HG02642 (cell line): ENCODE results near the gene PRSS22.

Source experiments
- ATAC-seq: cut with Tn5 transposase; IDR thresholded peaks from one replicate; pipeline ENCODE4 v1.9.1; 2021; ENCODE audit warnings: mild to moderate bottlenecking; ENCODE audit not compliant: unreplicated experiment, poor library complexity

PRSS22 gene

DNA sequence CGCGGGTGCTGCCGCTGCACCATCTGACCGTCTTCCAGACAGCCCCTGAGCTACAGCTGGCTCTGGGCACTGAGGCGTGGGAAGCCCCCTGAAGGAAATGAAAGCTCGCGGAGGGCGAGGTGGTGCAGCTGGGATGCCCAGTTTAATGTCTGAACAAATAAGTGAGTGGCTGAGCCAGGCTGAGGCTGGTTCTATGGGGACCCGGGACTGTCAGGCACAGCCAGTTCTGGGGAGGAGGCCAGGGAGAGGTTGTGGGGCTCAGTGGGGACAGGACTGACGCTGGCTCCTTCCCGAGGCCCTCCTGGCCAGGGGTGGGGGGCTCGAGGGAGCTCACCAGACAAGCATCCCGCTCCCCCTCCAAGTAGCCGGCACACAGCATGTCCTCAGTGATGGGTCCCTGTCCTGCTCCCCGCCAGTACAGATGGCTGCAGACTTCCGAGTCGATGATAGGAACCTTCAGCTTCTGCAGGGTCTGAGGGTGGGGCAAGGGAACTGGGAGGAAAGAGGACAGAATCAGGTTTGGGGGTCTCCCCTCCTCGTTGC is 4.4 kb downstream of the PRSS22 start:
- ATAC-seq = no peak

DNA sequence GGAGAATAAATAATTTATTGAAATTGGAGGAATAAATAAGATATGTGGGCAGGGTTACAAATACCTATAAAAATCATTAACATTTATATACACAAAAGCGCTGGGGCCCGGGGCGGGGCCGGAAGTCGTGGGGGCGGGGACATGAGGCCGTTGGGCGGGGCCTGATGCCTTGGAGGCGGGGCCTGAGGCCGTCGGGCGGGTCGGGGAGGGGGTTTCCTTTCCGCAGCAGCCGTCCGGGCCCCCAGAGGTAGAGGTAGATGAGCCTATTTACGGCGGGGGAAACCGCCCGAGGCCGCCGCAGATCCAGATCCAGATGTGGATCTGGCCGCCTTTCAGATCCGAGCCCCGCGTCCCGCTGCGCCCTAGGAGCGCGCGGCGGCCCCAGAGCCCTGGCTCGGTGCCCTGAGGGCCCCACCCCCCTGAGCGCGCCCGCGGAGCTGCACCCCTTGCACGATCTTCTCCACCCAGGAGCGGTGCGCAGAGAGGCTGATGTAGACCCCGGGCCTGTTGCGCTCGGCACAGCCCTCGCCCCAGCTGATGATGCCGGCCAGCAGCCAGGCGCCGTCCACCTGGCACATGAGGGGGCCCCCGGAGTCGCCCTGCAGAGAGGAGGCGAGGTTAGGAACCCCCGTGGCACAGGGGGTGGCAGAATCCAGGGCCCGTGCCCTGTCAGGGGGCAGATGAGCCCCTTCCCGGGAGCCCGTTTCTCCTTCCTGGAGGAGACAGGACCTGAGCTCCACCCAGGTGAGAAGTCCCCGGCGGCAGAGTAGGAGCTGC is 5.1 kb downstream of the PRSS22 start:
- ATAC-seq = no peak

- no peak for ATAC-seq
Observed at GRCh38 chr16:2852003-2852730, 5.8 kb downstream of the PRSS22 start.

GRCh38 chr16:2848933-2849725 is 8.8 kb downstream of the PRSS22 start:
- ATAC-seq = no peak

- no peak for ATAC-seq
Observed at GRCh38 chr16:2846511-2847310, 11.3 kb downstream of the PRSS22 start.

DNA sequence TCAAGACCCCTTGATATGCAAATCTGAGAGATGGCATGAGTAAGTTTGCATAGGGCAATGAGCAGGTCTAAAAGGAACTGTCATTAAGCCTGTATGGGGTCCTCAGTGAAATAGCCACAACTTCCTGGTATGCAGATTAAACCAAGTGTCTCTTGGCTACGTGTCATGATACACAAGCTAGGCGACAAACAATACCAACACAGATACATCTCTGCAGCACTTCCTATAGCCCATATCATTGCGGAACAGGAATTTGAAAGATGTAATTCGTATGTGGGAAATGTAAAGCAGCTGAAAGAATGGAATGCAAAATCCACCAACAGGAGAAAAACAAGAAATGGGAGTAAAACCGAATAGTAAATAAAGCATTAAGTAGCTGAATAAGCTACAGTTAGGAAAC is 12.9 kb downstream of the PRSS22 start:
- ATAC-seq = no peak

DNA sequence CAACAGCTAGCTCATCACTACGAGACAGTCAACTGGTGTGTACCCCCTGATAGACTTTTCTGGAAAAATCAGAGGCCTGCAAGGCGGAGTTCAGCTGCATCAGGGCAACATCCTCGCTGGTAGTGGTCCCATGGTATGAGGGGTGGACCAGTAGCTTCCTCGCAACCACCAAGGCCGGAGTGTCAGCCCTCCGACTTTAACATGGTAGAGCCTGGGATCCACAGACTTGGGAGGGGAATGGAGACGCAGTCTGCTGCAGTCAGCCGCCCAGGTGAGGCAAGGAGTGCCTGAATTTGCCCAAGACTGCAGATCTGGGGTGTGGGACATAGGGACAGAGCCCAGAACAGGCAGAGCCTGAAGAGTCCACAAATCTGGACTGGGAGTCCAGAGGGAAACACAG is 14.4 kb downstream of the PRSS22 start:
- no peak for ATAC-seq

DNA sequence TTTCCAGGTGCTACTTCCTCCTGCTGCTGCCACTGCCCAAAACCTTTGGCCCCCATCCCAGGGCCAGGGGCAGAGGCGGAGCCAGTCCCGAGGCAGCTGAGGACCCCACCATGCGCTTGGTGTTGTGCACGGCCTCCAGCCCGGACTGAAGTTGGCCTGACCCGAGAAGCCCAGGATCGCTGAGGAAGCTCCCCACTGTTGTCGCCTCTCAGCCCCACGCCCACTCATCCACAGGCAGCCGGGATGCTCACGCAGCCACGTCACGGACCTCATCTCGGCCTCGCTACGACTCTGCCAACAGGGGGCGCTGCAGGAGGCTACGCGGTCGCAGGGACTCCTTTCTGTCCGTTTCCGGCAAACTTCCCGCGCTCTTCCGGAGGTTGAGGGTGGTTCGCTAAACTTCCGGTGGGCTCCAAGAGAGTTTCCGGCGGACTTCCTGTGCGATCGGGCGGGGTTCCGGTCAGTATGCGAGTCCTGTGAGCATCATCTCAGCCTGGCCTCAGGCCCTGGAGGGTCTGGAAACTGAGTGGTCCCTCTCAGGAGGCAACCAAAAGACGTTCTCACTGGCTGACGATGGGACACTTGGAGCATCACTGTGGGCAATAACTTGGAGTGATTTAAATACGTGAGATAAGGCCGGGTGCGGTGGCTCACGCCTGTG is 15.5 kb downstream of the PRSS22 start:
- ATAC-seq = no peak

DNA sequence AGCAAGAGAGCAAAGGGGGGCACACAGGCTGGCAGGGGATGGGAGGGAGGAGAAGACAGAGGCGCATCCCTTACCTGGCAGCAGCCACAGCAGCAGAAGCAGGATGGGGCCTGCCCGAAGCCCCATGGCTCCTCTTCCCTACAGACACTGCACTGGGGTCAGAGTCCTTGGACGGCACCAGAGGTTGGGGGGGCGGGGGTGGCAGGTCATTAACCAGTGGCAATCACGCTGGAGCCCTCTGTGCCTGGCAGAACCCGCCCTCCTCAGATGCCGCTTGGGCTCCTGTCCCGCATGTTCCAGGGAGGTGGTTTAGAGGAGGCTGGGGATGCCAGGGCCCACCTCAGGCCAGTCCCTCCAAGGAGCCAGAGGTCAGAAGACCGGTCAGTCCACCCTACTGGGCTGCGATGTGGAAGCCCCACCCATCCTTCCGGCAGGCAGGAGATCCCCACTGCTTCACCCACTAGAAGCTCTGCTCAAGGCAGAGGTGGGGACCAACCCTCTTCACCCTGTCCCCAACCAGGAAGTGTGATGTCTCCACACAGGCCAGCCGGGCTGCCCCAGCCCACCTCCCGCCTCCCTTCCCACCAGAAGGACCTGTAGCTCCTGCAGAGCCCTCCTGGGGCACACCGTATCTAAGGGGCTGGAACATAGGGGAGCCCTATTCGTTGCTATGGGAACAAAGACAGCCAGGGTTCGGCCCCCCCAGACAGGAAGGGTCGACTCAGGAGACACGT is 16.2 kb downstream of the PRSS22 start:
- ATAC-seq = no peak

GRCh38 chr16:2840914-2841313 is 17.1 kb downstream of the PRSS22 start:
- no peak for ATAC-seq

DNA sequence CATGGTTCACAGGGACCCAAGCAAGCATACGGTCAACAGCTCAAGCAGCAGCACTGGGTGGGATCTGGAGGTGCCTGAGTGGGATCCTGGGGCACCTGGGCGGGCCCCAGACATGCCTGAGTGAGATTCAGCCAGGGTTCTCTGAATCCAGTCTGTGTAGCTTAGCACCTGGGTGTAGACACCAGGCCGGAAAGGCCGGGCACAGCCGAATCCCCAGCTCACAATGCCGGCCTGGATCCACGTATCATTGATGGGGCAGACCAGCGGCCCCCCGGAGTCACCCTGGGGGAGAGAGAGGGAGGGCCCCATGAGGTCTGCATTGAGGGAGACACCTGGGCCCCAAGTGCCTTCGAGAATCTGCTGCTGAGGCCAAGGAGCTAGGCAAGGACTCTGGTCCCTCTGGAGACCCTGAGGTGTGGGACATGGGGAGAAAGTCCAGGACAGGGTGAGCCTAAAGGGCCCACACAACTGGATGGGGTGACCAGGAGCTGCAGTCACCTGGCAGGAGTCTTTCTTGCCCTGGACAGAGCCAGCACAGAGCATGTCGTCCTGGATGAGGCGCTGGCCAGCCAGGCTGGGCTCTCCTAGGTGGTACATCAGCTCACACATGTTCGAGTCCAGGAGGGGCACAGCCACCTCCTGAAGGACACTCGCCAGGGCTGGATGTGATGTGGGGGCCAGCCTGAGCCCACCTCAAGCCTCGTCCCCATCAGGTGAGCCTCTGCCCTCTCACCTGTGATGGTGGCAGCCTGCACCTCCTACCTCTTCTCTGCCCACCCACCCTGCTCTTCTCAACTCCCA is 18.1 kb downstream of the PRSS22 start:
- no peak for ATAC-seq

- ATAC-seq = no peak
Observed at GRCh38 chr16:2838928-2839327, 19.0 kb downstream of the PRSS22 start.

GRCh38 chr16:2836646-2837508 is 21.1 kb downstream of the PRSS22 start:
- no peak for ATAC-seq

- ATAC-seq = no peak
Observed at GRCh38 chr16:2835638-2836493, 22.1 kb downstream of the PRSS22 start.

GRCh38 chr16:2834968-2835367 is 23.0 kb downstream of the PRSS22 start:
- ATAC-seq = no peak

GRCh38 chr16:2833776-2834175 is 24.2 kb downstream of the PRSS22 start:
- ATAC-seq = no peak
